HG02610 (cell line): Measurements from ENCODE around the gene ADRA2A.

Source experiments
- ATAC-seq: cut with Tn5 transposase; IDR thresholded peaks from one replicate; pipeline ENCODE4 v1.9.1; 2021; ENCODE audit warnings: mild to moderate bottlenecking, moderate library complexity; ENCODE audit not compliant: unreplicated experiment

Gene ADRA2A

GRCh38 chr10:111083222-111084095 is 6.6 kb downstream of the ADRA2A start:
- no peak for ATAC-seq

GRCh38 chr10:111084366-111085255 is 7.8 kb downstream of the ADRA2A start:
- no peak for ATAC-seq

GRCh38 chr10:111085690-111086353 is 9.0 kb downstream of the ADRA2A start:
- no peak for ATAC-seq

GRCh38 chr10:111086574-111086973 is 9.7 kb downstream of the ADRA2A start:
- no peak for ATAC-seq

GRCh38 chr10:111087331-111087756 is 10.5 kb downstream of the ADRA2A start:
- ATAC-seq: no peak

- ATAC-seq: no peak
Measured at GRCh38 chr10:111087968-111088505, 11.2 kb downstream of the ADRA2A start.

GRCh38 chr10:111089293-111089692 is 12.5 kb downstream of the ADRA2A start:
- no peak for ATAC-seq

- ATAC-seq: no peak
Measured at GRCh38 chr10:111091833-111092232, 15.0 kb downstream of the ADRA2A start.

- ATAC-seq: no peak
Measured at GRCh38 chr10:111093741-111094380, 17.0 kb downstream of the ADRA2A start.

GRCh38 chr10:111098679-111099437 is 22.0 kb downstream of the ADRA2A start:
- ATAC-seq: no peak

GRCh38 chr10:111100198-111100597 is 23.4 kb downstream of the ADRA2A start:
- no peak for ATAC-seq

GRCh38 chr10:111101796-111102195 is 25.0 kb downstream of the ADRA2A start:
- no peak for ATAC-seq

- no peak for ATAC-seq
Measured at GRCh38 chr10:111102359-111102837, 25.6 kb downstream of the ADRA2A start.

- ATAC-seq: no peak
Measured at GRCh38 chr10:111103196-111103840, 26.5 kb downstream of the ADRA2A start.

- no peak for ATAC-seq
Measured at GRCh38 chr10:111104811-111105210, 28.0 kb downstream of the ADRA2A start.

- no peak for ATAC-seq
Measured at GRCh38 chr10:111106081-111106480, 29.3 kb downstream of the ADRA2A start.

- ATAC-seq: no peak
Measured at GRCh38 chr10:111107023-111107422, 30.2 kb downstream of the ADRA2A start.

- no peak for ATAC-seq
Measured at GRCh38 chr10:111107846-111108245, 31.0 kb downstream of the ADRA2A start.

- ATAC-seq: no peak
Measured at GRCh38 chr10:111108441-111108840, 31.6 kb downstream of the ADRA2A start.
